SK-N-SH treated with all-trans-retinoic acid at 6 μM for 48 hours (cell line): ENCODE measurements around the gene ITGB4.

Experiments used
- ATAC-seq: fragments of 200-7000 bp; cut with Tn5 transposase; 3 replicates; pipeline ENCODE4 v1.9.1; 2020; ENCODE audit warnings: mild to moderate bottlenecking, moderate library complexity
- ARNTL ChIP-seq: fragments of 450-650 bp; formaldehyde crosslinking; IDR thresholded peaks from 2 replicates; pipeline ENCODE4 v1.5.0; 2020; ENCODE audit warnings: low read depth, mild to moderate bottlenecking, moderate library complexity, borderline replicate concordance
- BACH2 ChIP-seq: fragments of 250-450 bp; sonication (Bioruptor Pico); IDR thresholded peaks from 2 replicates; pipeline ENCODE4 v1.9.0; 2021; ENCODE audit warnings: mild to moderate bottlenecking, borderline replicate concordance
- CSDC2 ChIP-seq: fragments of 250-450 bp; sonication (Bioruptor Pico); IDR thresholded peaks from 2 replicates; pipeline ENCODE4 v1.5.0; 2020; ENCODE audit warnings: mild to moderate bottlenecking, moderate library complexity
- CSRNP3 ChIP-seq: fragments of 250-450 bp; sonication (Bioruptor Pico); IDR thresholded peaks from 2 replicates; pipeline ENCODE4 v1.5.1; 2021; ENCODE audit warnings: mild to moderate bottlenecking, moderate library complexity
- ESRRG ChIP-seq: fragments of 250-450 bp; sonication (Bioruptor Pico); IDR thresholded peaks from 2 replicates; pipeline ENCODE4 v1.6.1; 2021; ENCODE audit warnings: mild to moderate bottlenecking
- GLIS3 ChIP-seq: fragments of 250-450 bp; sonication (Bioruptor Pico); IDR thresholded peaks from 2 replicates; pipeline ENCODE4 v1.5.0; 2020; ENCODE audit warnings: mild to moderate bottlenecking, moderate library complexity
- ISL1 ChIP-seq: fragments of 250-450 bp; sonication (Bioruptor Pico); IDR thresholded peaks from 2 replicates; pipeline ENCODE4 v2.1.2; 2022; ENCODE audit warnings: mild to moderate bottlenecking, moderate library complexity
- POU6F1 ChIP-seq: fragments of 250-450 bp; sonication (Bioruptor Pico); IDR thresholded peaks from 2 replicates; pipeline ENCODE4 v1.8.0; 2021; ENCODE audit warnings: low read depth, mild to moderate bottlenecking, moderate library complexity, borderline replicate concordance
- PPARA ChIP-seq: fragments of 250-450 bp; sonication (Bioruptor Pico); IDR thresholded peaks from 2 replicates; pipeline ENCODE4 v1.5.0; 2020; ENCODE audit warnings: mild to moderate bottlenecking, borderline replicate concordance
- RARB ChIP-seq: fragments of 250-450 bp; sonication (Bioruptor Pico); IDR thresholded peaks from 2 replicates; pipeline ENCODE4 v1.8.0; 2021; ENCODE audit warnings: mild to moderate bottlenecking, moderate library complexity
- SNAI2 ChIP-seq: fragments of 250-450 bp; sonication (Bioruptor Pico); IDR thresholded peaks from 2 replicates; pipeline ENCODE4 v1.5.0; 2020; ENCODE audit warnings: mild to moderate bottlenecking, moderate library complexity
- TOX ChIP-seq: fragments of 250-450 bp; sonication (Bioruptor Pico); IDR thresholded peaks from 2 replicates; pipeline ENCODE4 v1.8.0; 2021; ENCODE audit warnings: mild to moderate bottlenecking, moderate library complexity, borderline replicate concordance
- ZC3H10 ChIP-seq: fragments of 250-450 bp; sonication (Bioruptor Pico); IDR thresholded peaks from 2 replicates; pipeline ENCODE4 v1.5.1; 2021; ENCODE audit warnings: mild to moderate bottlenecking, moderate library complexity
- ZFP30 ChIP-seq: fragments of 450-650 bp; formaldehyde crosslinking; IDR thresholded peaks from 2 replicates; pipeline ENCODE4 v1.5.0; 2022; ENCODE audit warnings: mild to moderate bottlenecking, moderate library complexity
- ZNF565 ChIP-seq: fragments of 450-650 bp; formaldehyde crosslinking; conservative IDR thresholded peaks from 2 replicates; pipeline ENCODE4 v1.5.0; 2020; ENCODE audit warnings: low read depth, mild to moderate bottlenecking, moderate library complexity
- ZNF70 ChIP-seq: fragments of 450-650 bp; formaldehyde crosslinking; IDR thresholded peaks from 2 replicates; pipeline ENCODE4 v1.5.0; 2020; ENCODE audit warnings: mild to moderate bottlenecking, moderate library complexity
- ZNF8 ChIP-seq: fragments of 450-650 bp; formaldehyde crosslinking; IDR thresholded peaks from 2 replicates; pipeline ENCODE4 v1.5.0; 2020; ENCODE audit warnings: mild to moderate bottlenecking, moderate library complexity
- TF ChIP-seq, protein P1 (sequence below): fragments of 250-450 bp; sonication (Bioruptor Pico); IDR thresholded peaks from 2 replicates; pipeline ENCODE4 v1.5.1; 2020; ENCODE audit warnings: low read depth, mild to moderate bottlenecking, moderate library complexity
- TF ChIP-seq, protein P2 (sequence below): fragments of 250-450 bp; sonication (Bioruptor Pico); IDR thresholded peaks from 2 replicates; pipeline ENCODE4 v1.5.0; 2020; ENCODE audit warnings: mild to moderate bottlenecking, moderate library complexity
- TF ChIP-seq, protein P3 (sequence below): fragments of 250-450 bp; sonication (Bioruptor Pico); IDR thresholded peaks from 2 replicates; pipeline ENCODE4 v1.8.0; 2020; ENCODE audit warnings: mild to moderate bottlenecking, moderate library complexity, borderline replicate concordance

ITGB4 gene

DNA sequence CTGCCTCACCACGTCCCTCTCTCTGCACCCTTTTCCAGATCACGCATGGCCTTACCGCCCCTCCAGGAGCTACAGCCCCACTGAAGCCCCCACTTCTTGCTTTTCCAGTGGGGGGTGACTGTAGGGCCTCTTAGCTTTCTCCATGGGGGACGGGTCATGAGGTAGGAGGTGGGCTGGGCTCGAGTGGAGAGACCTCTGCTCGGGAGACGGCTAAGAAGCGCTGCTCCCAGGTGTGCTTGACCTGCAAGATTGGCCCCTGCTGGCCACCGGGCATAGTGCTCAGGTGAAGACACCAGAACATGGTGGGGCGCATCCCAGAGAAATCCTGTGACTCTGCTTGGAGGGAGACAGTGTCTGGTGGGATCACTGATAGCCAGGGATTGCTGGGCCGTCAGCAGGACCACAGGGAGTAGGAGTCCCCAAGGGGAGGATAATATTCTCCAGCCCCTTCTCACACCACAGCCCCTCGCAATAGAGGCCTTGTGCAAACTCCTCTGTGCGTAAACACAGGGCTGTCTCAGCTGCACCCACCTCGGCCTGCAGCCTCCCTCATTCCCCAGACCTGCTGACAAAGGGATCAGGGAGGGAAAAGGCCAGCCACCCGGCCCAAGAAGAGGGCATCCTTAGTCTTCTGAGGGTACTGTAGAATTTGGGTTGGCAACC lies 52.7 kb downstream of the ITGB4 start:
- TF ChIP-seq ZNF70 (CRISPR knock-in tag), result no peak; the same call in 1 of the 2 replicates
- TF ChIP-seq, protein P1, sequence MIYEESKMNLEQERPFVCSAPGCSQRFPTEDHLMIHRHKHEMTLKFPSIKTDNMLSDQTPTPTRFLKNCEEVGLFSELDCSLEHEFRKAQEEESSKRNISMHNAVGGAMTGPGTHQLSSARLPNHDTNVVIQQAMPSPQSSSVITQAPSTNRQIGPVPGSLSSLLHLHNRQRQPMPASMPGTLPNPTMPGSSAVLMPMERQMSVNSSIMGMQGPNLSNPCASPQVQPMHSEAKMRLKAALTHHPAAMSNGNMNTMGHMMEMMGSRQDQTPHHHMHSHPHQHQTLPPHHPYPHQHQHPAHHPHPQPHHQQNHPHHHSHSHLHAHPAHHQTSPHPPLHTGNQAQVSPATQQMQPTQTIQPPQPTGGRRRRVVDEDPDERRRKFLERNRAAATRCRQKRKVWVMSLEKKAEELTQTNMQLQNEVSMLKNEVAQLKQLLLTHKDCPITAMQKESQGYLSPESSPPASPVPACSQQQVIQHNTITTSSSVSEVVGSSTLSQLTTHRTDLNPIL (CRISPR knock-in tag), result no peak; the same call in 1 of the 2 replicates
- no peak for TF ChIP-seq PPARA
- peak; percentile 4; the same call in 1 of the 2 replicates for TF ChIP-seq CSRNP3
- peak; percentile 35 for TF ChIP-seq ZFP30 (CRISPR knock-in tag)
- TF ChIP-seq POU6F1 (CRISPR knock-in tag), result no peak
- peak; percentile 34 for ATAC-seq

DNA sequence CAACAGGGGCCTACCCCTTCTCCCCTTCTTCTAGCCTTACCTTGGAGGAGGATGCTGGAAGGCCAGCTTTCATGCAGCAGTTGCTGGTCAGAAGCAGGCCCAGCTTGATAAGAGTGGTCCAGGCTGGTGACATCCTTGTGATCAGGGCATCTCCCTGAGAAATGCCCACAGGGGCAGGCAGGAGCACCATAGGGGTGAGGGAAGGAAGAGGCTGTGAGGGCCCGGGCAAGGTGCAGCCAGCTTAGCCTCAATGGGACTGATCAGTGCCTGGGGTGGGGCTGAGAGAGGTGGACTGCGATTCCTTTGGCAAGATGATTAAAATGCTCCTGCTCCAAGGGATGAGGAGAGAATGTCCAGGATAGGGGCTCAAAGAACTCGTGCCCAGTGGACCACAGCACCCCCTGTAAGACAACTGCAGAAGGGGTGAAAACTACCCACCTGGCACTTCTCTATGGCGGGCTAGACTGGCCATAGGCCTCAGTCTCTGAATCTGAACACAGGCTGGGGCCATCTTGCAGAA lies 53.3 kb downstream of the ITGB4 start:
- TF ChIP-seq, protein P2, sequence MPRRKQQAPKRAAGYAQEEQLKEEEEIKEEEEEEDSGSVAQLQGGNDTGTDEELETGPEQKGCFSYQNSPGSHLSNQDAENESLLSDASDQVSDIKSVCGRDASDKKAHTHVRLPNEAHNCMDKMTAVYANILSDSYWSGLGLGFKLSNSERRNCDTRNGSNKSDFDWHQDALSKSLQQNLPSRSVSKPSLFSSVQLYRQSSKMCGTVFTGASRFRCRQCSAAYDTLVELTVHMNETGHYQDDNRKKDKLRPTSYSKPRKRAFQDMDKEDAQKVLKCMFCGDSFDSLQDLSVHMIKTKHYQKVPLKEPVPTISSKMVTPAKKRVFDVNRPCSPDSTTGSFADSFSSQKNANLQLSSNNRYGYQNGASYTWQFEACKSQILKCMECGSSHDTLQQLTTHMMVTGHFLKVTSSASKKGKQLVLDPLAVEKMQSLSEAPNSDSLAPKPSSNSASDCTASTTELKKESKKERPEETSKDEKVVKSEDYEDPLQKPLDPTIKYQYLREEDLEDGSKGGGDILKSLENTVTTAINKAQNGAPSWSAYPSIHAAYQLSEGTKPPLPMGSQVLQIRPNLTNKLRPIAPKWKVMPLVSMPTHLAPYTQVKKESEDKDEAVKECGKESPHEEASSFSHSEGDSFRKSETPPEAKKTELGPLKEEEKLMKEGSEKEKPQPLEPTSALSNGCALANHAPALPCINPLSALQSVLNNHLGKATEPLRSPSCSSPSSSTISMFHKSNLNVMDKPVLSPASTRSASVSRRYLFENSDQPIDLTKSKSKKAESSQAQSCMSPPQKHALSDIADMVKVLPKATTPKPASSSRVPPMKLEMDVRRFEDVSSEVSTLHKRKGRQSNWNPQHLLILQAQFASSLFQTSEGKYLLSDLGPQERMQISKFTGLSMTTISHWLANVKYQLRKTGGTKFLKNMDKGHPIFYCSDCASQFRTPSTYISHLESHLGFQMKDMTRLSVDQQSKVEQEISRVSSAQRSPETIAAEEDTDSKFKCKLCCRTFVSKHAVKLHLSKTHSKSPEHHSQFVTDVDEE (CRISPR knock-in tag), result peak; percentile 17; the same call in 1 of the 2 replicates
- TF ChIP-seq, protein P3, sequence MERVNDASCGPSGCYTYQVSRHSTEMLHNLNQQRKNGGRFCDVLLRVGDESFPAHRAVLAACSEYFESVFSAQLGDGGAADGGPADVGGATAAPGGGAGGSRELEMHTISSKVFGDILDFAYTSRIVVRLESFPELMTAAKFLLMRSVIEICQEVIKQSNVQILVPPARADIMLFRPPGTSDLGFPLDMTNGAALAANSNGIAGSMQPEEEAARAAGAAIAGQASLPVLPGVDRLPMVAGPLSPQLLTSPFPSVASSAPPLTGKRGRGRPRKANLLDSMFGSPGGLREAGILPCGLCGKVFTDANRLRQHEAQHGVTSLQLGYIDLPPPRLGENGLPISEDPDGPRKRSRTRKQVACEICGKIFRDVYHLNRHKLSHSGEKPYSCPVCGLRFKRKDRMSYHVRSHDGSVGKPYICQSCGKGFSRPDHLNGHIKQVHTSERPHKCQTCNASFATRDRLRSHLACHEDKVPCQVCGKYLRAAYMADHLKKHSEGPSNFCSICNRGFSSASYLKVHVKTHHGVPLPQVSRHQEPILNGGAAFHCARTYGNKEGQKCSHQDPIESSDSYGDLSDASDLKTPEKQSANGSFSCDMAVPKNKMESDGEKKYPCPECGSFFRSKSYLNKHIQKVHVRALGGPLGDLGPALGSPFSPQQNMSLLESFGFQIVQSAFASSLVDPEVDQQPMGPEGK (CRISPR knock-in tag), result no peak; the same call in 1 of the 2 replicates
- ATAC-seq, result peak; percentile 23

GRCh38 chr17:75774991-75775668 lies 53.9 kb downstream of the ITGB4 start:
- ATAC-seq, result peak; percentile 5
- TF ChIP-seq ZNF8 (CRISPR knock-in tag) (peak; percentile 63), ZNF70 (CRISPR knock-in tag) (peak; percentile 79), ESRRG (CRISPR knock-in tag) (no peak; the same call in none of the 2 replicates), ARNTL (peak; percentile 77; the same call in 1 of the 2 replicates), POU6F1 (CRISPR knock-in tag) (peak; percentile 88), GLIS3 (CRISPR knock-in tag) (peak; percentile 97; the same call in 1 of the 2 replicates), TOX (CRISPR knock-in tag) (peak; percentile 97), ZNF565 (CRISPR knock-in tag) (peak; percentile 85; the same call in 1 of the 2 replicates), SNAI2 (no peak; the same call in 1 of the 2 replicates), ISL1 (CRISPR knock-in tag) (no peak), CSDC2 (CRISPR knock-in tag) (0 out of 2 replicates have a peak, but pooled peaks have one; percentile 60), ZFP30 (CRISPR knock-in tag) (peak; percentile 47), ZC3H10 (CRISPR knock-in tag) (no peak; the same call in 1 of the 2 replicates), RARB (CRISPR knock-in tag) (peak; percentile 98), BACH2 (CRISPR knock-in tag) (no peak)
- TF ChIP-seq, protein P3 (CRISPR knock-in tag), result peak; percentile 91
